ENCODE results near the gene NAXE.

DNA sequence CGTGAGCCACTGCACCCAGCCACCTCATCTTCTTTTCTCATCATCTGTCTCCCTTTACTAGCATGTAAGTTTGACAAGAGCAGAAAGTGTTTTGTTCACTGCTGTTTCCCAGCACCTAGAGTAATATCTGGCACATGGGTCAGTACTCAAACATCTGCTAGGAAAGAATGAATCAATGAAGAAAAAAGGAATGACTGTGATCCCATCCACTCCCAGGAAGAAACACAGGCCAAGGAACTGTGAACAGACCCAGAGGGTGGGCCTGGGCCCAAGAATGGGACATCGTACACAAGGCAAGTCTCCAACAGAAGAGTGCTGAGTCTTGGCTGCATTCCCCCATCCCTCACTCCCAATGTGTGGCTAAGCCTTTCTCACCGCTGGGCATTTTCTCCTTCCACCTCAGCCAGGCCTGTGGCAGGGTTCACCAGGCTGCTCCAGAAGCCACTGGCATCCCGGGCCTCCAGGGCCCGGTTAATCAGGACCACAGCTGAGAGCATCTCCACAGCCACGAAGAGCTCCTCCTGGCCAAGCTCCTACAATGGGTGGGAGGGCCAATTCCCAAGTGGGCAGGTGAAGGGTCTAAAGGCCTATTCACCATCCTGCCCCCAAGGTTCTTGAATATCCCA, 37.6 kb upstream of the NAXE start:
- TF ChIP-seq CTCF (conservative IDR thresholded peaks at IDR 0.05) = no peak
- no peak for TF ChIP-seq ZFX (IDR thresholded peaks at IDR 0.05)
